Endometrium (tissue), 2 donors: ENCODE measurements around the gene GLA.

Experiments used
- FAIRE-seq: peaks from 2 replicates; lab custom pipeline; 2012; peaks lifted over from hg19 to GRCh38; lab: Jason Lieb, UNC
- donor health status: control.
- donor health status: control.

Gene GLA

GRCh38 chrX:101407748-101408531, at the start of gene GLA, which contains the start of gene HNRNPH2:
TSS of gene GLA (minus strand) at chrX:101407925. CDS start at chrX:101407903, 22 bp downstream.
TSS of gene HNRNPH2 (plus strand) at chrX:101408222. CDS start at chrX:101411989, 3,767 bp downstream.
- peak; percentile 97 for FAIRE-seq

DNA sequence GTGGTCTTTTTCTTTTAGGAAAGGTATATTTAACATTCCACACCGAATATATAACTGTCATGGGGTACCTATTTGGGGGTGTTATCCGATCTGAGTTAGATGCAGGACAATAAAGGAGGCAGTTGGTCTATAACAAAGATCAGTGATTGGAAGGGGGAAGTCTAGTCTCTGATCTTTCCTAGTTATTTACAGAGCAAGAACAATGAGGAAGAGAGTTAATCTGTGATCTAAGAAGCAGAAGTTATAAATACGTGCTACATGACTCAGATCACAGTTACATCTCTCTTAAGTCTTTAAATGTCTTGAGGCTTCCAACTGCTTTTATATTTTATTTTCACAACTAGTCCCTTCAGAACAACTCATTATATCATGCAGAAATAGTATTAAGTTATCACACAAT, 44.3 kb upstream of the GLA start:
- no peak for FAIRE-seq

DNA sequence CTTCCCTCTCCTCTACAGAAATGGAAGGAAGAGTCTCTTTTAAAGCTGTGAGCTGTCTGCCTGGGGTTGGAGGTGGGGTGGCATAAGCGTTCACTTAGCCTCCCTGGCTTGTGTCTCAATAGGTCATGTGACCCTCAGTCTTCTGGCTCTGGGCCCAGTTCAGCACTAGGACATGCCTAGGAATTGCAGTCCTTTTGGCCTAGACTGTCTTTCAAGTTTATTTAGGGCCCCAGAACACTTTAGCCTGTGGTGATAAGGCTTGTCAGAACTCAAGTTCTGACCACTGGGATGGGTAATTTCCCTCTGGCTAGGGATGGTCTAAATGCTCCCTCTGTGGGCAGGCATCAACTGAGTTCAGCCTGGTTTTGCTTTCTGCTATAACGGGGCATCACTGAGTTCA, 43.2 kb upstream of the GLA start:
- no peak for FAIRE-seq

DNA sequence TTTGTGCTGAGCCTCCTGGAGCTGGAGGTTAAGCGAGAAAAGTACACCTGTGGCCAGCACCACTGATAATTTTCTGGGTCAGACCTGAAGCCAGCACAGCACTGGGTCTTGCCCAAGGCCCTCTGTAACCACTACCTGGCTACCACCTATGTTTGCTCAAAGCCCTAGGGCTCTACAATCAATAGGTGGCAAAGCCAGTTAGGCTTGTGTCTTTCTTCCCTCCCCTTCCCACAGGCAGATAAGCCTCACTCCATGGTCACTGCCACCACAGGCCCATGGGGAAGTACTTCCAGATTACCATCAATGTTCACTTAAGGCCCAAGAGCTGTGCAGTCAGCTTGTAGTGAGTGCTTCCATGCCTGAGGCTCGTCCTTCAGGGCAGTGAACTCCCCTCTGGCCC, 42.4 kb upstream of the GLA start:
- FAIRE-seq, result no peak

GRCh38 chrX:101449279-101449678, 41.6 kb upstream of the GLA start:
- no peak for FAIRE-seq

DNA sequence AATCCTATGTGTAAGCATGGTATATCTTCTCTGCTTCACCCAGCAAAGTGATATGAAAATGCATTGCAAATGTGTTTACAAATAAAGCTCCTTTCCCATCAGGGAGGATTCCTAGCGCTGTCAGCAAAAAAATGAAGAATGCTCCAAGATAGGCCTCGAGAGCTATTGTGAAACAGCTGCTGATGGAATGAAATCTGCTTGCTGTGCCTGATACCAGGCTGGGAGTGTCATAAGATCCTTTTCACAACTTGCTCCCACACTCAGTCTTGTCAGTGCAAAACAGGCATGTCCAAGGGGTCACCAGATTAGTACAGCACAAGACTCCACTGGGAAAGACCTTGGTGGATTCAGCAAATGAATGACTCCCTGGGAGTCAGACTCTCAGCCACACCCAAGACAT, 34.4 kb upstream of the GLA start:
- FAIRE-seq, result no peak

DNA sequence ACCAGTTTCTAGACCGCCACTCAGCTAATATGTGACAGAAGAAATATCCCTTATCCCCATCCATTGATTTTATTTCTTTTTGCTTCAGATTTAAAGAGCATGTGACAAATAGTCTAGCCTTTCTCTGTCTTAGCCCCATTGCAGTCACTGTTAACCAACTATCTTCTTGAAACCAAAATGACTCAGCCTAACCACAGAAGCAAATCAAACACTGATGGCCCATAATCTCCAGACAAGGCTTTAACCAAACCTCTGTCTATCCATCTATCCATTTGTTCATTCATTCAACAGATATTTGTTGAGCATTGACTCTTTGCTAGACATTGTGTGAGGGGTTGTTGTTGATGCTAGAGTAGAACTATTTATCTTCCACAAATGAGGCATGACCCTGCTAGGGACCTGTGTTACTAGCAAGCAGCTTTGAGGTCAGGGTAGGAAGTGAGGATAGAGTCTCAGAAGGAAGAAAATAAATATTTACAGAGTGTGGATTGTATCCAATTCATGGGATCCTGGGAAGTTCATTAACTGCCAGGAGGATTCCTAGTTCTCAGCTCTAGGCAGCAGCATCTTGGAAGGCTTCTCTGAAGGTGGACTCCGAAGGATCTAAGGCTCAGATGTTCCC, 22.8 kb upstream of the GLA start:
- FAIRE-seq, result no peak

DNA sequence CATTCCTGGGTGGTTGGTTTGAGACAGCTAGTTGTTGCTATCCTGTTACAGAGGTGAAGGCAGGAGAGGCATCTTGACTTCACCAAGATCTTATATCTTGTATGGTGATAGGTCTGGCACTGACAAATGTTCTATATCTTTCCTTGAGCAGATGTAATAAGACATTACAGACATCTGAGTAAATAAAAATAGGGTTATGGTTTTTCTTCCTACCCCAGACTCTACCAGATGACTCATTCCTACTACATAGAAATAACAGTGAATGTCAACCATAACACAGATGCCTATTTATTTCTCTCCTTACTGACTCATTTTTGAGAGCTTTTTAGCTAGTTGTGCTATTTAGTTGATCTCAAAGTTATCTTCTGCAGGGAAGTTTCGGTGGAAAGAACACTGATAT, 22.2 kb upstream of the GLA start:
- FAIRE-seq, result no peak

GRCh38 chrX:101427954-101428353, 20.2 kb upstream of the GLA start:
- FAIRE-seq, result no peak

DNA sequence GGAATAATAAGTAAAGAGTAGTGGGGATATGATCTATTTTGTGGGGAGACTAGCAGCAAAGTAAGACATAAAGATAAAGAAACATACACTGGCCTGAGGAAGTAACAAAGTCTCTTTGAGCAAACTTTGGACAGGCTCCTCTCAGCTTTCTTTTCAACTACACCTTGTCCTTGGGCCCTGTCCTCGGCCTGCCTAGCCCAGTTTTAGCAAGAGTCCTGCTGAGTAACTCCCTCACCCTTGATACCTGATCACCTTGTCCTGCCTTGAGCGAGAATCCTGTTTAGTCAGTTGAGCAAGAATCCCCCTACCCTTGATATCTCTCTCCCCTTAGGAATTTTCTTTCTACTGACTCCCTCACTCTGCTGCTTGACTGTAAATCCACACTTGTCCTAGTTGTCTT, 11.8 kb upstream of the GLA start:
- no peak for FAIRE-seq

DNA sequence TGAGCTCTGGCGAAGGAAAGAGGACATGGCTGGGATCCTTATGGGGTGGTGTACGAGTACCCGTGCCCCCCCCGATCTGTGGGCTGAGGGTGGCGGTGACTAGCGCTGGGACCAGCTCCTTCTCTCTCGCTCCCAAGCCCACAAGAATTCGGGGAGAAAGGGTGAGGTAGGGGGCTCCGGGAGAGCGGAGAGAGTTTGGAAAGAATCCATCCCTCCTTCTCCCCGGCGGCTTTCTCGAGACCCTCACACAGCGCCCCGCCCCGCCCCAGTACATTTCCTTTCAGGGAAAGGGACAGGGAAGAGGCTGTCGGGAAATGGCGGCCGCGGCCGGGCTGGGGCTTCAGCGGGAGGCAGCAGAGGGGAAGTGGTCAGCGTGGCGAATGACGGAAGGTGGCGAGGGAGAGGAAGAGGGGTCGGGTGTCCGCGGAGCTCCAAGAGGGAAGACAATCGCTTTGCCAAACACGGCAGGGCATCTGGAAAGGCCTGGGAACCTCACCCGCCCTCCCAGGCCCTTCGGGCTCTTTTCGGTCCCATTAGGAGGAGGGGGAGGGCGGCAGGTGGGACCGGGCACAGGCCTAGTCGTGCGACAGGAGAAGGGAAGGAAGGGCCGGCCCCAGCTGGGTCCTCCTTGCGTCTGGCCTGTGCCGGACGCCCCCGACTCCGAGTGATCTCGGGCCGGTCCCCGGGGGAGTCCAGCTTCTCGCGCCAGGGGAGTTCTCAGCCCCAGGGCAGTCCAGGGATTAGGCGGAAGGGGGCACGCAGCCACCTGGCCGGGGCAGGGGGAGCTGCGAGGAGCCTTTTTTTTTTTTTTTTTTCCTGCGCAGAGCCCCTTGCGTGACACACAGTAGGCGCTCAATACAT, 10.5 kb upstream of the GLA start:
- no peak for FAIRE-seq

GRCh38 chrX:101417190-101417589, 9.5 kb upstream of the GLA start:
- FAIRE-seq, result no peak

GRCh38 chrX:101416691-101417090, 9.0 kb upstream of the GLA start:
- no peak for FAIRE-seq

- peak; percentile 37 for FAIRE-seq
Observed at GRCh38 chrX:101415180-101416145, 7.7 kb upstream of the GLA start.

- FAIRE-seq, result no peak
Observed at GRCh38 chrX:101411984-101412383, 4.3 kb upstream of the GLA start.

- no peak for FAIRE-seq
Observed at GRCh38 chrX:101410461-101410860, 2.7 kb upstream of the GLA start.

GRCh38 chrX:101409043-101409442, 1.3 kb upstream of the GLA start:
- FAIRE-seq, result no peak

- no peak for FAIRE-seq
Observed at GRCh38 chrX:101408532-101408841, 762 bp upstream of the GLA start.

DNA sequence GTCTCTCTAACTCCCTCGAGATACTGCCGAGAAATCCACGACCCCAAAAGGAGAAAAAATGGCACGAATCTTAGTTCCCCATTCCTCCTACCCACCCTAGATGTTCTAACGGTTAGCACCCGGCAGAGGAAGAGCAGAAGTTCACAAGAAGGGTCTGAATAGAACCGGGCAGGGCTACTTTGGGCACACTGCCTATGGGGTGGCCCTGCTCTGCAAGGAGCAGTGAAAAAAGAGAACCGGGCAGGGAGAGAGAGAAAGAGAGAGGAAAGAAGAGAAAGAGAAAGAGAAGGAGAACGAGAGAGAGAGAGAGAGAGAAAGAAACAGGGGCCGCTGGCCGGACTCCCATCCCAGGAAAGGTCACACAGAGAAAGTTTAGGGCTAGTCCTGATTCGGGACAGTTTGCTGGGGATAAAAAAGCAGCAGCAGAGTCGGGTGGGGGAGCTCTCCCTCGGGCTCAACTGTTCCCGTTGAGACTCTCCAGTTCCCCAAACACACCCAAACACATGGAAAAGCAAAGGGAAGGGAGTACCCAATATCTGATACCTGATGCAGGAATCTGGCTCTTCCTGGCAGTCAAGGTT, 468 bp downstream of the GLA start:
- FAIRE-seq, result no peak

- FAIRE-seq, result no peak
Observed at GRCh38 chrX:101399825-101400224, 7.9 kb downstream of the GLA start.

GRCh38 chrX:101398694-101399093, 9.0 kb downstream of the GLA start:
- no peak for FAIRE-seq
